Right cardiac atrium (tissue), 5 donors: ENCODE measurements around the gene AK5. TPM values are rescaled to one million over a fixed set of nuclear protein-coding genes. Genes with fewer than 3 reads are reported as not detected.

ENCODE experiments used
- ATAC-seq, 2 donors: fragments of 200-7000 bp; cut with Tn5 transposase; one replicate each; pipeline versions ENCODE4 v1.8.0 to v1.9.1; 2020; ENCODE audit warnings: moderate library complexity in 2 of 2, mild to moderate bottlenecking in 1 of 2
- DNase-seq, 3 donors: peaks; one replicate each; pipeline ENCODE4 v3.0.0-alpha.2; 2020
- H3K27ac ChIP-seq: one replicate; pipeline ENCODE4 v1.5.1; 2013; ENCODE audit warnings: mild to moderate bottlenecking, low read length, control low read depth, moderate library complexity
- H3K27me3 ChIP-seq: one replicate; pipeline ENCODE4 v1.6.1; 2013; ENCODE audit not compliant: control insufficient read depth, insufficient read depth
- H3K4me1 ChIP-seq: one replicate; pipeline ENCODE4 v1.6.1; 2013; ENCODE audit warnings: low read length; ENCODE audit not compliant: control insufficient read depth, insufficient read depth
- H3K4me3 ChIP-seq: one replicate; pipeline ENCODE4 v1.5.1; 2013; ENCODE audit warnings: low read length, control low read depth
- H3K9me3 ChIP-seq: one replicate; pipeline ENCODE4 v1.6.1; 2013; ENCODE audit warnings: low read length; ENCODE audit not compliant: control insufficient read depth
- WGBS: extraction: QIAGEN DNeasy Blood & Tissue Kit; methylation state at CpG from one replicate; pipeline ENCODE4 v1.1.7; 2013; 5-methylcytosine and 5-hydroxymethylcytosine counted together
- intact Hi-C, 4 donors: fragments of 100-400 bp; cut with DNase I; formaldehyde crosslinking; loops; one replicate each; pipeline versions ENCODE4 v1.11.0 to v1.14.0; 2022 to 2023
- polyA plus RNA-seq: library from polyadenylated mRNA; stranded (reverse); fragments of 200-250 nt; gene quantifications from one replicate; pipeline ENCODE4 v1.2.3, GENCODE V29; 2013
- total RNA-seq, 4 donors: library from RNA; stranded (reverse); fragmentation: NEBNext Ultra II Directional; extraction: Animal tissue kit (Norgen Biotek cat#: 25700); gene quantifications; one replicate each; pipeline ENCODE4 v1.2.1, GENCODE V29; 2021
- donor health status: healthy with polysubstance abuse.
- donor health status: DM: no; HTN: yes; CAD: no.
- donor health status: DM: no; HTN: no; CAD: no.
- donor health status: DM: no; HTN: yes; CAD: no; lungs with severe emphysema.
- donor health status: DM: yes; HTN: yes; CAD: no.

The AK5 gene
- total and polyA plus RNA-seq, 5 donors, result 0.79 to 2.8 (median 1.4) TPM

GRCh38 chr1:77378723-77379535 is 97.1 kb downstream of the AK5 start:
- intact Hi-C loops, result no loop called here
- DNase-seq (no peak), ATAC-seq (no peak)
- WGBS, result 32% methylated on average over 6 of the region's 6 CpGs
- Histone ChIP-seq H3K27ac (no peak overlapping the region), H3K4me1 (no peaks in the 10 kb centered on the region), H3K27me3 (no peaks in the 10 kb centered on the region), H3K4me3 (no peak overlapping the region), H3K9me3 (no peaks in the 10 kb centered on the region)

GRCh38 chr1:77382366-77382765 is 100.5 kb downstream of the AK5 start:
- DNase-seq, result no peak
- H3K9me3 ChIP-seq, result no peaks in the 10 kb centered on the region
- H3K27ac ChIP-seq, result no peak overlapping the region
- no peaks in the 10 kb centered on the region for H3K27me3 ChIP-seq
- H3K4me1 ChIP-seq, result no peaks in the 10 kb centered on the region
- intact Hi-C loops, result no loop called here
- no peak for ATAC-seq
- WGBS, result 88% methylated on average over 3 of the region's 3 CpGs
- no peak overlapping the region for H3K4me3 ChIP-seq

- WGBS, result 83% methylated on average over 1 of the region's 1 CpG
- H3K27me3 ChIP-seq, result no peaks in the 10 kb centered on the region
- H3K9me3 ChIP-seq, result no peaks in the 10 kb centered on the region
- intact Hi-C loops, result no loop called here
- no peak for ATAC-seq
- H3K4me3 ChIP-seq, result no peak overlapping the region
- no peaks in the 10 kb centered on the region for H3K4me1 ChIP-seq
- no peak for DNase-seq
- no peak overlapping the region for H3K27ac ChIP-seq
Observed at GRCh38 chr1:77383236-77383635, 101.4 kb downstream of the AK5 start.

GRCh38 chr1:77385551-77385950 is 103.7 kb downstream of the AK5 start:
- Histone ChIP-seq H3K27me3 (no peaks in the 10 kb centered on the region), H3K9me3 (no peaks in the 10 kb centered on the region), H3K4me3 (no peak overlapping the region), H3K27ac (no peak overlapping the region), H3K4me1 (no peaks in the 10 kb centered on the region)
- DNase-seq (no peak), ATAC-seq (no peak)
- WGBS, result 88% methylated on average over 3 of the region's 3 CpGs
- intact Hi-C loops, result no loop called here

GRCh38 chr1:77386276-77386675 is 104.5 kb downstream of the AK5 start:
- DNase-seq, result no peak
- intact Hi-C loops, result no loop called here
- Histone ChIP-seq H3K27ac (no peak overlapping the region), H3K9me3 (no peaks in the 10 kb centered on the region), H3K27me3 (no peaks in the 10 kb centered on the region), H3K4me3 (no peak overlapping the region), H3K4me1 (no peaks in the 10 kb centered on the region)
- no peak for ATAC-seq

- DNase-seq, result no peak
- no peaks in the 10 kb centered on the region for H3K27me3 ChIP-seq
- WGBS, result 57% methylated on average over 1 of the region's 1 CpG
- no peak overlapping the region for H3K27ac ChIP-seq
- H3K4me3 ChIP-seq, result no peak overlapping the region
- ATAC-seq, result no peak
- no peaks in the 10 kb centered on the region for H3K9me3 ChIP-seq
- H3K4me1 ChIP-seq, result no peaks in the 10 kb centered on the region
- intact Hi-C loops, result no loop called here
Observed at GRCh38 chr1:77387553-77387952, 105.7 kb downstream of the AK5 start.

- H3K9me3 ChIP-seq, result no peaks in the 10 kb centered on the region
- DNase-seq (no peak), ATAC-seq (no peak)
- intact Hi-C loops, result no loop called here
- H3K27me3 ChIP-seq, result no peaks in the 10 kb centered on the region
- no peaks in the 10 kb centered on the region for H3K4me1 ChIP-seq
- no peak overlapping the region for H3K27ac ChIP-seq
- H3K4me3 ChIP-seq, result no peak overlapping the region
- WGBS, result 66% methylated on average over 3 of the region's 3 CpGs
Observed at GRCh38 chr1:77388661-77389060, 106.8 kb downstream of the AK5 start.

GRCh38 chr1:77392486-77392885 is 110.7 kb downstream of the AK5 start:
- intact Hi-C loops, result no loop called here
- Histone ChIP-seq H3K27me3 (no peaks in the 10 kb centered on the region), H3K4me3 (no peak overlapping the region), H3K4me1 (no peaks in the 10 kb centered on the region), H3K9me3 (no peaks in the 10 kb centered on the region), H3K27ac (no peak overlapping the region)
- ATAC-seq (no peak), DNase-seq (no peak)
- WGBS, result 59% methylated on average over 4 of the region's 4 CpGs

- DNase-seq (no peak), ATAC-seq (no peak)
- Histone ChIP-seq H3K27ac (no peak overlapping the region), H3K9me3 (no peaks in the 10 kb centered on the region), H3K4me1 (no peaks in the 10 kb centered on the region), H3K4me3 (no peak overlapping the region), H3K27me3 (no peaks in the 10 kb centered on the region)
- intact Hi-C loops, result no loop called here
- 72% methylated on average over 2 of the region's 2 CpGs for WGBS
Observed at GRCh38 chr1:77394166-77394565, 112.3 kb downstream of the AK5 start.

- Histone ChIP-seq H3K27me3 (no peaks in the 10 kb centered on the region), H3K27ac (no peak overlapping the region), H3K4me1 (no peaks in the 10 kb centered on the region), H3K9me3 (no peaks in the 10 kb centered on the region), H3K4me3 (no peak overlapping the region)
- ATAC-seq, result no peak
- no peak for DNase-seq
- intact Hi-C loops, result no loop called here
Observed at GRCh38 chr1:77395051-77395450, 113.2 kb downstream of the AK5 start.

GRCh38 chr1:77398152-77398551 is 116.3 kb downstream of the AK5 start:
- no peak overlapping the region for H3K27ac ChIP-seq
- H3K4me1 ChIP-seq, result no peaks in the 10 kb centered on the region
- ATAC-seq (no peak), DNase-seq (no peak)
- H3K4me3 ChIP-seq, result no peak overlapping the region
- H3K9me3 ChIP-seq, result no peaks in the 10 kb centered on the region
- intact Hi-C loops, result no loop called here
- 65% methylated on average over 3 of the region's 3 CpGs for WGBS
- H3K27me3 ChIP-seq, result no peaks in the 10 kb centered on the region
